Stimulated activated CD8-positive, alpha-beta memory T cell treated with anti-CD3 and anti-CD28 coated beads, Interleukin-7, amount 100 ng/mL, for 4 hours (primary cell): ENCODE measurements around the gene RBMS3.
"Not testable (repeated sequence)": the region's sequence is repeated elsewhere in the genome, so short reads cannot be mapped to it uniquely, and the experiment has no call there.

Source experiments
- DNase-seq, 2 donors: peaks; one replicate each; pipeline ENCODE4 v3.0.0-alpha.2; 2020; ENCODE audit warnings: low read depth in 2 of 2

The RBMS3 gene

DNA sequence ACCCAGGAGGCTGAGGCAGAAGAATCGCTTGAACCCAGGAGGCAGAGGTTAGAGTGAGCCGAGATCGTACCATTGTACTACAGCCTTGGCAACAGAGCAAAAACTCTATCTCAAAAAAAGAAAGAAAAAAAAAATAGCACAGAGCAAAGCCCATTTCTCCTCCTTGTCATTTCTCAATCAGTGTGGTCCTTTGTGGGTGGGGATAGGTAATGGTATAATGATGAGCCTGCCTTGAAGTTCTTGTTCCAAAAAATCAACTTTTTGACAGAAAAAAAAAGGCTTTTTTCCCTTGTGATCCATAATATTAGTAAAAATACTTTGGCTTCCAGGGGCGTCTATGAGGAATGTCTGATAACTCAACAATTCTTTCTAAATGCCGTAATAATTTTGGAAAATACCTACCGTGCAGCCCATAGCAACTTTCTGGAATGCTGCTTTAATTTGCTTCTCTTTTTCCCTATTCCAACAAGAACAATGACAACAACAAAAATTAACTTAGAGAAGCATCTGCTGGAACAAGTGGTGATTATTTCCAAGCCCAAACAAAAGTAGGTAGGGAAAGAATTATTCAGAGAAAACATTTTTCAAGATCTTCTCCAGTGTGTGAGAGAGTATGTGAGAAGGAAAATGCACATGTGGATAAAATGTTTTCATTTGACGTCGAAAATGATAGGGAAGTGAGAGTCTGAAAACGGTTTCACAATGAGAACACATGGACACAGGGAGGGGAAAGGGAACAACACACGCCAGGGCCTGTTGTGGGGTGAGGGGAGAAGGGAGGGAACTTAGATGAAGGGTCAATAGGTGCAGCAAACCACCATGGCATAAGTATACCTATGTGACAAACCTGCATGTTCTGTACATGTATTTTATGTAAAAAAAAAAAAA lies 337.8 kb downstream of the RBMS3 start:
- no peak for DNase-seq

DNA sequence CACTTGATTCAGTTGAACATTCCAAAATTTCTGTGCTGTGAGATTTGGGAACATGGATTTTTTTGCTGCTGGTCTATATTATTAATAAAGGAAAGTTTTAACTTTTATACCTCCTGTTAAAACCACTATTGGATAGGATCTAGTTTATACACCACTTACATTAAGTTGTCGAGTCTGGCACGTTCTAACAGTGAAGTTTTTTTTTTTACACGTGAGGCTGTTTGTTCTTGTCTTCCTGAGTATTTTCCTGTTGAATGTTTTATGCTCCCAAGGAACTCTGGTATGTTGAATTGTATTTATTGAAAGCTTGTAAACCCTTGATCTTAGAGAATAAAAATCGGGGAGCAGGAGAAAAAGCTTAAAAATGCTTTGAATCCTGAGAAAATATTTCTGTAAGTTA lies 338.8 kb downstream of the RBMS3 start:
- DNase-seq = no peak

DNA sequence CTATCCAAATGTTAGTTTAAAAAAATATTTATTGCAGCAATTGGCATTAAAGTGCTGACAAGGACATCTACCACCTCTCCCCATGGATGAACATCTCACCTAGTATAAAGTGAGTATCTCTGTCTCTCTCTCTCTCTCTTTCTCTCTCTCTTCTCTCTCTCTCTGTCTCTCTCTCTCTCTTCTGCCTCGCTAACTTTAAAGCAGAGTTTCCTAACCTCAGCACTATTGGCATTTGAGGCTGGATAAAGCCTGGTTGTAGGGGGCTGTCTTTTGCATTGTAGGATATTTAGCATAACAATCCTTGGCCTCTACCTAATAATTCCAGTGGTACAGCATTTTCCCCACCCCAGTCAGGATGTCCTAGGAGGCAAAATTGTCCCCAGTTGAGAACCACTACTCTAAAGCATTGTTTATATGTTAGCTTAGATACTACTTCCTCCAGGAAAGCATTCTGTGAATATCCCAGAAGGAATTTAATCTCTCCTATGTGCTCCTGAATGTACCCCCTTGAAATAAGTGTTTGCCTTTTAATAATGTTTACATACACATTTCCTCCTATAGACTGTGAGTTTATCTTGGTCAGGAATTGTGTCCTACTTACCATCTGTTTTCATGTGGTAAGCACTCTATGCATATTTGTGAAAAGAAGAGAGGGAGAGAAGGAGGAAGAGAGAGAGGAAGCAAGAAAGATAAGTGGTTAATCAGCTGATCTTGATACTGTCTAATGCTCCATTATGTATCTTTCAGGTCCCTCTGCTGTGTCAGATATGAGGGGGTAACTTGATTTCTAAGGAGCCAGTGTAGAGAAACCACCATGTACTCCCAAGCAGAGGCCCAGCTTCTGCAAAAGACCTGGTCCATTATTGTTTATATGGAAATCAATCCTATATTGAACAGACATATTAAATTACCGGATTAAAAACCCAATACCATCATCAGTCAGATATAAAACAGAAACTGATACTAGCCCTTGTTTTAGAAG lies 346.6 kb downstream of the RBMS3 start:
- DNase-seq = no peak

DNA sequence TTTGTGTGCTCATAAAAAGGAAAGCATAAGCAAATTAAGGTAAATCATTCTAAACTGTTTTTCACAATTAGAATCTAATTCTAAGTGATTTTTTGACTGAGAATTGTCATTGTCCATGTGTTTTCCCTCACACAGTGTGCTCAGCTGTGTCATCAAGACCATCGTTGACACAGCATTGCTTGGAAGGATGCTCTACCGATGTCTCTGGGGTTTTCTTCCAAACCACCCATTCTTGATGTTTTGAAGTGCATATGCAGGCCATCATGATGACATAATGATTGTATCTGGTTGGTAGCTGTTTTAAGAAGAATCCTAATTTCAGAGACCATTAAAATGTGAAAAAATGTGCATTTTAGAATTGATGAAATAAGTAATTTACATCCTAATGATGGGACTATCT lies 347.9 kb downstream of the RBMS3 start:
- no peak for DNase-seq

DNA sequence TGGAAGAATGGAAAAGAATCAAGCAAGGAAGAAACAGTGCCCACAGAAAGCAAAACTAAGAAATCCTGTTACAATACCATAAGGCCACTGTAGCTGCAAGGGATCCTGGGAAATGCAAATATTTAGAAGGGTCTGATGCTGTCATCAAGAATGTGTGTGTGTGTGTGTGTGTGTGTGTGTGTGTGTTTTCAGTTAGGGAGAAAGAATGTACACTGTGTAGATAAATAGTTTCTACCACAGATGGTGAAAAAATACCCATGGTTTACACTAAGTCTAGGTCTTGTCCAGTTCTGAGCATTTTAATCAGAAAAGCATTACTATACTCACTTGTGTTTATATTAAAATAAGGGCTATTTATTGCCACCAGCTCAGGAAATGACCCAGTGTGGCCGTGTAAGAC lies 355.0 kb downstream of the RBMS3 start:
- no peak for DNase-seq

DNA sequence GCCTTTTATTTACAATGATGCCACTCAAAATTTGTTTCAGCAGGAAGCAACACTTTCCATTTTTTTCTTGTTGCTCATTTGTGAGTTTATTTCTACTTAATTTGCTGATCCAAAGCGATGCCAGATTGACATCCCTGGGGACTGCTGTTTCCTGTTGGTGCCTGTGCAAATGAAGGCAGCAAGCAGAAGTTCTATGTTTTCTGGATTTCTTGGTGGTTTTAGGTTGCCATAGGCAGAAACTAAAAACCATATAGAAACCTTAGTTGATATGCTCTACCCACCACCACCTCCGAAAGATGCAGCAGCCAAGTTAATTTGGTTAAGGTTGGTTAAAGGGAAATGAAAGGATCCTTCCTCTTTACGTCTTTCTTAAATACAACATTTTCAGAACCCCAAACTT lies 356.2 kb downstream of the RBMS3 start:
- no peak for DNase-seq

DNA sequence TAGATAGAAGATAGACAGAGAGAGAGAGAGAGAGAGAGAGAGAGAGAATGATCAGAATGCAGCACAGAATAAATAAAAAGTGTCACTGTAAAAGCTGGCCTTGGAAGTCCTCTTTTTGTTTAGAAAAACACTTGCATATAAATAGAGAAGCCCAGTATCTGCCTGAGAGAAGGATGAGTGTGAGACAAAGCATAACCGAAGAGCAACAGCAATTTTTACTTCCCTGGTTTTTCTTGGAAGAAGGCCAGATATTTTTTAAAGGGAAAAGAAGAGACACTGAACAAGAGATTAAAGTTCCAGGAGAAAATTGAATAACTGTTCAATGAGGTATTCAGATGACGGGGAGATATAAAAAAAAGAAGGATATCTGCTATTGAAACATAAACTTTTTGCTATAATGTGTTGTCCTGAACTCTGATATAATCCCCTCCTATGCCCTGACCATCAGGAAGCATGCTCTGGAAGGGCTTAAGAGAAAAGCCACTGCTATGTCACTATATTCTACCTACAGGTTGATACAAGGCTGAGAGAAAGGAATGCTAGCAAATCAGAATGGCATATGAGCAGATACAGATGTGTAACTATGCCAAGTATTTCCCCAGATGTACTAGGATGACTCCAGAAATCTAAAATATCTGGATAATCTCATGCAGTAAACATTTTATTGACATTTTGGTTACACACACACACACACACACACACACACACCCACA lies 358.9 kb downstream of the RBMS3 start:
- DNase-seq = no peak

DNA sequence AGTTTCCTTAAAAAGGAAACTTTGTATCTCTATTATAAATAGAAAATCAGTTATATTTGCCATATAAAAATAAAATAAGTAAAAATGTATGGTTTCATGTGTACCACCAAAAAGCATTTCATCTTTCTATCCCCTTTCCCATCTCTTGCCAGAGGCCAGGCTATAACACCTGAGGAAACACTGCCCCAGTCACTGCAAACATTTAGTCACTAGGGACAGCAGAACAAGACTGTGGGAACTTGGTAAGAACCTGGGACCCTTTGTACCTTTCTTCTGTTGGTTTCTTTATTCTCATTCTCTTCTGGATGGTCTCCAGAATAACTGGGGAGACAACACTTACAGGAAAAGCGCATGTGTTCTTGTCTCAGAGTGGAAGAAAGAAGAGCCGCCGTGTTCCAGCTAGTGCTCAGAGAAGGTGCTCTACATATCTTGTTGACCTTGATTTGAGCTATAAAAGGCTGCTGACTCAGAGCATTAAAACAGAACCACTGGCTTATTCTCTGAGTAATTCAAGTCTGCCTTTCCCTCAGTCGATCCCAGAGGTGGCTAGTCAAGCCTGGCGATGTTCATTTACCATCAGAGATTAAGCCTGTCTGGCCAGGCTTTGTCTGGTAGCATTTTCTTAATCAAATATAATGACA lies 361.6 kb downstream of the RBMS3 start:
- DNase-seq = no peak

DNA sequence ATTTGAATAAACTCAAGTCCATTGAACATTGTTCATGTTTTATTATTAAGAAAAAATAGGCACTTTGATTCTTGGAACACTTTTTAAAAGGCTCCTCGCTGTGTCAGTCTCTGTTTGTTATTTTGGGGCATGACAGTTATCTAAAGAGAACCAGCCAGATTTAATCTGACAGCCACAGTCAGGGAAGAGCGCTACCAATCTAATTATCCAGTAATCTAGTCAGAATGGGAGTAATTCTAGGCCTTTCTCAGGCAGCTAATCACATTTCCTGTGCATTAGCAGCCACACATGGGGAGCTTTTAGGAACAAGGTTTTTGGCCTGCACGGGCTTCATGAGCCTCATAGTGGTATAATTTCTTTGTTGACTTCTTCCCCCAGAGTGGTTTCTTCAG lies 362.2 kb downstream of the RBMS3 start:
- DNase-seq = no peak

DNA sequence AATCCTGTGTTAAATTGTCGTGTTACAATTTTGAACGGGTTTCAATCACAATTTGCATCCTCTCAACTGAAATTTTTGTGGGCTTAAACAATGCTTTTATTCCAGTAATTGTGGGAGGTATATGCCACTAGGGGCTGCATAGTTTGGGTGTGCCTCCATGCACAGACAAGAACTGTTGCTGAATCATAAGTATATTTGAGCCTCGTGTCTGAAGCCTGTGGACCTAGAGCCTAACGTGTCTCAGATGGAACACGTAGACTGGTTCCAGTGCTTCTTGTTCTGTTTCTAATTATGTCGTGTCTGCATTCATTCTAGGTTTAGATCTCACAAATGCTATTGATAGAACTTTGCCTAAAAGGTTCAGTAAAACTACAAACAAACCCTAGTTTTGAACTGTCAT lies 363.4 kb downstream of the RBMS3 start:
- DNase-seq = no peak

DNA sequence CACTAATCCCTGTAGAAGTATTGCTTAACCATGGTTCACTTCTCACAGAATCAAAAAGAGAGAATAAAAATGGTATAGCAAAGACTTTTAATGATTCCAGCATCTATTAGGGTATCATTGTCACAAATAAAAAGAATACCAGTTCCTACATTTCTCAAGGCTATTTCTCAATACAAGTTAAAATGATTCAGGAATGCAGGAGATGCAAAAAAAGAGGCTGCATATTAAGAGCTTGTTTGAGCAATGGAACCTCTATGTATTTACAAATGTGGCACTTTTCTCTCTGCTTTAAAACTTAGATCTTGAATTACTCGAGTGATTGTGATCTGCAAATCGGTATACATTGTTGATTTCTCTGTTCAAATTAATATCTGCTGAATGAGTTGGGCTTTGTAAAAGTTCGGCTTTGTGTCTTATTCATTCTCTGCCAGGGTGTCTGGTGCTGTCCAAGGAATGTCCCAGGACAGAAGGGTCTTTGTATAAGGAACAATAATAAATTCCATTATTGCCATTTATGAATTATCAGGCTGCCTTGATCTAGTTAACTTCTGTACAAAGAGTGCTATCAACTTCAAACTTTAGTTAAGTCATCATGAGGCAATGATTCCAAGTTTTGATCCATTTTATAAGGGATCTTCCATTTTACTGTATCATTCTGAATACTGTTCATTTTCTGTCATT lies 364.2 kb downstream of the RBMS3 start:
- no peak for DNase-seq

DNA sequence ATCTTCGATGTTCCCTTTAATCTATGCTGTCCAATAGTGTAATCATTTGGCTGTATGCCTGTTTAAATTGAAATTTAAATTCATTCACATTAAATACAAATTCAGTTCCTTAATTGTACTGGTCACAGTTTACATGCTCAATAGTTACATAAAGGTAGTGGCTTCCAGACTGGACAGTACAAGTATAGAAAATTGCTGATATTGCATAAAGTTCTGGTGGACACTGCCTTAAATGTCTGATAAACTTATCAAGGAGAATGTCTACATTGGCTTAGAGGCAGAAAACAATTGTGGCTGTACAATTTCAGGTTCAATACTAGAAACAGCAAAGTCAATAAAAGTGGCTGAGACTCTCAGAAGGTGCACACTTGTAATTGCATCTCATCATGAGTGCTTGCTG lies 365.2 kb downstream of the RBMS3 start:
- DNase-seq = no peak

DNA sequence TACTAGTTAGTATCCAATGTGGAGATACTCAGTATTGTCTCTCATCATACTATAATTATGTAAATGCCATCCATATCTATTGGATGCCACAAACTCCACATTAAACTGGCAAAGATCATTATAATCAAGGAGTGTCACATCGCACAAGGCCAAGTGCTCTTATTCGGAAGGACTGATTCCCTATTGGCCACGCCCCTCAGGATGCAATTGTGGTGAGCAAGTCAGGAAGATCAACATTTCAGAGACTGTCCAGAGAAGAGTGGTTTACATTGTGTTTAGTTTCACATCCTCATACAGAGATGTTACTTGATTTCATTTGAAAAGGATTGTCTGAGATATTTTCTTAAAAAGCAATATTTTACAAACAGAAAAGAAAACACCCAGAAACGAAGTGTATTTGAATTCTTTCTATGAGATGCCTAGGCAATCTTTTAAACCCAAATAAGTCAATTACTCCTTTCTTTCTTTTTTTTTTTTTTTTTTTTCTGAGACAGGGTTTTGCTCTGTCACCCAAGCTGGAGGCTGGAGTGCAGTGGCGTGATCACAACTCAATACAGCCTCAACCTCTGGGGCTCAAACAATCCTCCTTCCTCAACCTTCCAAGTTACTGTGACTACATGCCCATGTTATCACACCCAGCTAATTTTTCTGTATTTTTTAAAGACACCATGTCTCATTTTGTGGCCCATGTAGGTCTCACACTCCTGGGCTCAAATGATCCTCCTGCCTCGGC lies 369.1 kb downstream of the RBMS3 start:
- DNase-seq = no peak

DNA sequence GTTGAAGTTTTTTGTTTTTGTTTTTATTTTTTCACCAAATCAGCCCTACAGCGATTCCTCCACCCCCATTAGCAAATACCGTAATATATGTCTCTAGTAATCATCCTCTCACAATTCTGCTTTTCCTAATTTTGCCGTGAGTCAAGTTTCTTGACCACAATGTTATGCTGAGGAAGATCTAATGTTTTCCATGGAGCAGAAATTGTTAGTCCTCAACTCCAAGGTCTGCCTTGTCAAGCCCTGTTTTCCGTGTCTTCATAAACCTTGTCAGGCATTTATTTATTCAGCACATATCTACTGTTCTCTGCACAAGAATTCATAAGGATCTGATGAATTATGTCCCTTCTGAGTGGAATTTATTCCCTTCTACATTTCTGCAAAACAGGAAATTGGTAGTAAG lies 372.8 kb downstream of the RBMS3 start:
- no peak for DNase-seq

DNA sequence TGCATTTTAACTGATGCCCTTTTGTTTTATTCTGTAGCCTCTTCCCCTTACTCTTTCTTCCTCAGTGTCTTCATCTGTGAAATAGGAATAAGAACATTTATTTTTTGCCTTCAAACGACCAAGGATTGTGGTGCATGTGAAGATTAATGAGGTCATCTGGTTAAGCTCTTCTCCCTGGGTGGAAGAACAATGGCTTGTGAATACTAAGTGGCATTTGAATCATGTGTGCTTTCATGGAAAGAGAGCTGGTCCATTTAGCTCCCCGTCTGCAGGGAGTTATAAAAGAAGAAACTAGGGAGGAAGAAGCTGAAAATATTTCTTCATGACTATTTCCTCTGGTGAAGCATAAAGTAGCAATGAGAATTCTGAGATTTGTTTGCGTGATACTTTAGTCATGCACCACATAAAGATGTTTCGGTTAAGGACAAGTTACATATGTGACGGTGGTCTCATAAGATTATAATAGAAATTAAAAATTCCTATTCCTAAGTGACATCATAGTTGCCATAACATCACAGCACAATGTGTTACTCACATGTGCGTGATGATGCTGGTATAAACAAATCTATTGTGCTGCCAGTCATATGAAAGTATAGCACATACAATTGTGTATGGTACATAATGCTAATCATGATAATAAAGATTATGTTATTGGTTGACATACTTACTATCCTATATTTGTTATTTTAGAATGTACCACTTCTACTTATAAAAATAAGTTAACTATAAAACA lies 374.3 kb downstream of the RBMS3 start:
- no peak for DNase-seq

DNA sequence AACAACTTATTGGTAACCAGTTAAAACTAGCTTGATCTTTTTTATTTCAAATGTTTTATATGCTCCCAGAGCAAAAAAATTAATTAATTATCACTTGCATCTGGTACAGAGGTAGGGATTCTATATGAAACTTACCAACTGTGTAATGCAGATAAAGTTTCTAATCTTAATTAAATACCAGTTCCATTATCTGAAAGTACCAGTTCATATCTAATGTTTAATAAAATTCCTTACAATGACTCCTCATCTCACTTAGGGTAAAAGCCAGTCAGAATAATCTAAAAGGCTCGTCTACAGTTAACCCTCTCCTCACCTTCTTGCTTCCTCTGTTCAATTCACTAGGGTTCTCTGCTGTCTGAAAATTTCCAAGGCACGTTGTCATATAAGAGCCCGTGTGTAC lies 384.8 kb downstream of the RBMS3 start:
- DNase-seq = no peak

DNA sequence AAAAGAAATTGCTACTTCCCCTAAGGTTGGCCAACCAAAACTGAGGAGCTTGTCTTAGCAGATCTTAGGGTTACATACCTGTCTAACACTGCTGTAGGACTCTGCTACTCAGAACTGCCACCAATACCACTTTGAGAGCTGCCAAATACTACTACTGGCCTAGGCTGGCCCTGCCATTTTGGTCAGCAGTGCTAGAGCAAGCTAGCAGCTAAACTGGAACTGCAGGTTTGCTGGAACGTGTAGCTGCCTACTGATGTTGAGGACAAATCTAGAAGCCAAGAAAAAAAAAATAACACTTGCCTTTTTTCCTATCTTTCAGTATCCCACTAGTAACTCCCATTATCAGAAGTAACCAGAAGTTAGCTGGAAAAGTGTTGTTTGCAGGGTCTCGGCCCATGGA lies 387.4 kb downstream of the RBMS3 start:
- no peak for DNase-seq

DNA sequence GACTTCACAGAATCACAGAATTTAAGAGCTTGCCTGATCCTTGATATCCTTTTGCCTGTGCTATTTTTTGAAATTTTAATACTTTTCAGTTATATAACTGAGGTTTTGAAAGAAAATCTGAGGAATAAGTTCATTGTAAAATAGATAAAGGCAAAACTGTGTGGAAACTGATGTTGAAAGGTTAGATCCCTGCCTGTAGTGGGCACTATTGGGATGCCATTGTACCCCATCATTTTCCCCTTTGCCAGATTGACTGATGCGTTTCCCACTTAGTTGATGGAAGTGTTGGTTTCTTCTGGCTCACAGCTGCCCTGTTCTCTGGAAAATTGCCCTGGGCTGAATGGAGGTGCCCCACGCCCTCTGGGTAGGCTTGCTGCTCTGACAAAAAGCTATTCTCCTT lies 387.9 kb downstream of the RBMS3 start:
- DNase-seq = no peak

DNA sequence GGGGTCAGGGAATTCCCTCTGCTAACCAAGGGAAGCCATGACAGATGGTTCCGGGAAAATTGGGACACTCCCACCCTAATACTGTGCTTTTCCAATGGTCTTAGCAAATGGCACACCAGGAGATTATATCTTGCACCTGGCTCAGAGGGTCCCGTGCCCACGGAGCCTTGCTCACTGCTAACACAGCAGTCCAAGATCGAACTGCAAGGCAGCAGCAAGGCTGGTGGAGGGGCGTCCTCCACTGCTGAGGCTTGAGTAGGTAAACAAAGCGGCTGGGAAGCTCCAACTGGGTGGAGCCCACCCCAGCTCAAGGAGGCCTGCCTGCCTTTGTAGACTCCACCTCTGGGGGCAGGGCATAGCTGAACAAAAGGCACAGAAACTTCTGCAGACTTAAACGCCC lies 389.6 kb downstream of the RBMS3 start:
- DNase-seq = not testable (repeated sequence)

DNA sequence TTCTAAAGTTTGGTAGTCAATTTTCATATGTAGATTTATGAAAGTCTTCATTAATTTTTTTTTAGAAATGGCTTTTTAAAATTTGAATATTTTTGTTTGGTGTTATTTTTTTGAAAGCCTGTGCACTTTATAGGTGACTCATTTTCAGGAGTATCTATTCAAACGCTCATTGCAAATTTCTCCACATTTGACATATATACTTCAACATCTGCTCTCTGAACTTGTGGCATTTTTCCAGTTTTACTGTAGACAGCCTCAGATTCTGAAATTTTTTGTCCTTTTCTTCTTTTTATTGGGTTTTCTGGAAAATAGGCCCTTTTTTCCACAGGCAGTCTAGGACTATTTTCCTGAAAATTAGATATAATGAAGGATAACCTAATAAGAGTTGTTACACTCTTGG lies 396.6 kb downstream of the RBMS3 start:
- DNase-seq = no peak
